Measurements from ENCODE around the gene RSBN1L.

DNA sequence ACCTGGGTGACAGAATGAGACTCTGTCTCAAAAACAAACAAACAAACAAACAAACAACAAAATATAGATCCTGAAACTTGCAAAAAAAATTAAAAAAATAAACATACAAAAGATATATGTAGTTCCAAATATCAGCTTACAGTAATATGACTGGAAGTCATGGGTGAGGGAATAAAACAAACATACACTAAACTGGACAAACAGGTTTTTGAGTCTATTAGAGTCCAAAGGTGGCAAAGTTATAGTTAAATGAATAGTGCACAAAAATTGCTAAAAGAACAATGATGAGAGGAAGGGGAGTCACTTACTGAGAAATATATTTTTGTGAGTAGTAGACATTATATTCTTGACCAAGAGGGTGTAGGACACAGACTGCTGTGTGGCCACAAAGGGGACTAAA is 16.7 kb upstream of the RSBN1L start:
- TF ChIP-seq, protein P1, sequence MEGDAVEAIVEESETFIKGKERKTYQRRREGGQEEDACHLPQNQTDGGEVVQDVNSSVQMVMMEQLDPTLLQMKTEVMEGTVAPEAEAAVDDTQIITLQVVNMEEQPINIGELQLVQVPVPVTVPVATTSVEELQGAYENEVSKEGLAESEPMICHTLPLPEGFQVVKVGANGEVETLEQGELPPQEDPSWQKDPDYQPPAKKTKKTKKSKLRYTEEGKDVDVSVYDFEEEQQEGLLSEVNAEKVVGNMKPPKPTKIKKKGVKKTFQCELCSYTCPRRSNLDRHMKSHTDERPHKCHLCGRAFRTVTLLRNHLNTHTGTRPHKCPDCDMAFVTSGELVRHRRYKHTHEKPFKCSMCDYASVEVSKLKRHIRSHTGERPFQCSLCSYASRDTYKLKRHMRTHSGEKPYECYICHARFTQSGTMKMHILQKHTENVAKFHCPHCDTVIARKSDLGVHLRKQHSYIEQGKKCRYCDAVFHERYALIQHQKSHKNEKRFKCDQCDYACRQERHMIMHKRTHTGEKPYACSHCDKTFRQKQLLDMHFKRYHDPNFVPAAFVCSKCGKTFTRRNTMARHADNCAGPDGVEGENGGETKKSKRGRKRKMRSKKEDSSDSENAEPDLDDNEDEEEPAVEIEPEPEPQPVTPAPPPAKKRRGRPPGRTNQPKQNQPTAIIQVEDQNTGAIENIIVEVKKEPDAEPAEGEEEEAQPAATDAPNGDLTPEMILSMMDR (IDR thresholded peaks at IDR 0.05; ENCODE audit: insufficient read depth, low read depth, low read length): no peak
- no peak for TF ChIP-seq EZH2 (IDR thresholded peaks at IDR 0.05; ENCODE audit: insufficient read depth, low read length)

Data from astrocyte (in vitro differentiated cells and primary cell).